AG09319 (cell line): Measurements from ENCODE around the gene DNAAF3.

Experiments
- DNase-seq: peaks from one replicate; pipeline ENCODE4 v3.0.0-alpha.2; 2010; ENCODE audit warnings: low read depth; ENCODE audit errors: extremely low read depth
- TF ChIP-seq, protein P1 (sequence below): IDR thresholded peaks from 2 replicates; pipeline ENCODE4 v1.5.1; 2011; ENCODE audit warnings: low read depth, mild to moderate bottlenecking, inconsistent platforms, low read length, moderate library complexity

Gene DNAAF3

DNA sequence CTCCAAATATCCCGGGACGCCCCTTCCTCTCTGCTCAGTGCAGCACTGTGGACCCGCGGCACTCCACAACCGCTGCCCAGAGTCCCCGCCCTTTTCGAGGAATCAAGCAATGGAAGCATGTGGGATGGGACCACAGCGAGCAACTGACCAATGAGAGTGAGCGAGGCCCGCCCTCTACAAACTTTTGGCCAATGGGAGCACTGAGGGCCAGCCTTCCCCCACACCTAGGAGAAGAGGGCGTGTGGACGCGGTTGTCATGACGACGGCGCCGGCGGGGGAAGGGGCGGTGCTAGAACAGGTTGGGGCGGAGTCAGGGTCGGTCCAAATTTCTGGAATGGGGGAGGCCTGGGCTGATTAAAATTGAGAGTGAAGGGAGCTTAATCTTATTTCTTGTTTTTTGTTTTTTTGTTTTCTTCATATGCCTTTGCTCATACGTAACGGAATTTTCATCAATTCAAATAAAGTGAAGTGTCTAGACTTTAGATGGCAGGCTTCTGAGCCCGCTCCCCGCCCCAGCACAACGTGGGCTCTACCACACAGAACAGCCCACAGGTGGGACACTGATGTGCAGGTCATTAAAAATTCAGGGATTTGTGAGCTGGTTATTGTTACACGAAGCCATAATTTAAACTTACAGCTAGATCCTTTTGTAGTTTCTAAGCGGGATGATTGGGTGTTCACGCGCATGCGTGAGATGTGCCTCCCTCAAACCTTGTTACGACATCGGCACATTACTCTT, at the start of gene DNAAF3:
Gene DNAAF3 (minus strand): TSS at position 84 of the 739 bp plus-strand sequence. CDS start 200 bp downstream, outside the sequence.
- TF ChIP-seq, protein P1, sequence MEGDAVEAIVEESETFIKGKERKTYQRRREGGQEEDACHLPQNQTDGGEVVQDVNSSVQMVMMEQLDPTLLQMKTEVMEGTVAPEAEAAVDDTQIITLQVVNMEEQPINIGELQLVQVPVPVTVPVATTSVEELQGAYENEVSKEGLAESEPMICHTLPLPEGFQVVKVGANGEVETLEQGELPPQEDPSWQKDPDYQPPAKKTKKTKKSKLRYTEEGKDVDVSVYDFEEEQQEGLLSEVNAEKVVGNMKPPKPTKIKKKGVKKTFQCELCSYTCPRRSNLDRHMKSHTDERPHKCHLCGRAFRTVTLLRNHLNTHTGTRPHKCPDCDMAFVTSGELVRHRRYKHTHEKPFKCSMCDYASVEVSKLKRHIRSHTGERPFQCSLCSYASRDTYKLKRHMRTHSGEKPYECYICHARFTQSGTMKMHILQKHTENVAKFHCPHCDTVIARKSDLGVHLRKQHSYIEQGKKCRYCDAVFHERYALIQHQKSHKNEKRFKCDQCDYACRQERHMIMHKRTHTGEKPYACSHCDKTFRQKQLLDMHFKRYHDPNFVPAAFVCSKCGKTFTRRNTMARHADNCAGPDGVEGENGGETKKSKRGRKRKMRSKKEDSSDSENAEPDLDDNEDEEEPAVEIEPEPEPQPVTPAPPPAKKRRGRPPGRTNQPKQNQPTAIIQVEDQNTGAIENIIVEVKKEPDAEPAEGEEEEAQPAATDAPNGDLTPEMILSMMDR, result no peak
- DNase-seq, result peak; percentile 91

DNA sequence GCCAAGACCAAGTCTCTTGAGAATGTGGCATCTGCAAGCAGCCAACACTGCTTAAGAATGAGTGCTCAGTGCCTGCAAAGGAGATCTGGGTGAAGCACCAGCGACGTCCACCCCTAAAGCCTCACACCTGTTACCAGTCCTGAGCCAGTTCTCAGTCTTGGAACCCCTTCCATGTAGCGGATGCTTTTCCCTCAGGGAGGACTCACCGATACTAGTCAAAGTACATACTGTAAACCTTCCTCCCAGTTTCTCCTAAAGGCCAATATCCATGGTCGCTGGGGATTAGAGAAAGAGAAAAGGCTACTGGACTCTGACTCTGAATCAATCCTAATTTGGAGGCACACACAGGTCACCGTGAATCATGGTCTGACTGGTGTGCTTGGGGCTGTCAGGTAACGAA, 47.1 kb upstream of the DNAAF3 start:
- no peak for DNase-seq
- TF ChIP-seq, protein P1, result no peak

DNA sequence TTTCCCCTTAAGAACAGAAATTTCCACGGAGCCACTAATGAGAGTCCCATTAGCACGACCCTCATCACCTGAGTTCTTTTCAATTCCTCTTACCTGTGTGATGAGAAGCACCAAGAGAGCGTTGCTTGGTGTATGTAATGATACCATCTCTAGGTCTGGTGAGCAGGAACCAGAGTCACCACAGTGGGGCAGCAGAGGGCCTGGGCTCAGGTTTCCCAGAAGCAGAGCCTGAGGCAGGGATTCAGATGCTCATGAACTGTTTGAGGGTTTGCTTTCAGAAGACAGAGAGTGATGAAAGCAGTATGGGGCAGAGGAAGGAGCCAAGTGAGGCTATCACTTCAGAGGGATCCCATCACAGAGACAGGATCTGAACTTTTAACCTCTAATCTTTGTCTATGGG, 46.0 kb upstream of the DNAAF3 start:
- TF ChIP-seq, protein P1, result no peak
- no peak for DNase-seq

DNA sequence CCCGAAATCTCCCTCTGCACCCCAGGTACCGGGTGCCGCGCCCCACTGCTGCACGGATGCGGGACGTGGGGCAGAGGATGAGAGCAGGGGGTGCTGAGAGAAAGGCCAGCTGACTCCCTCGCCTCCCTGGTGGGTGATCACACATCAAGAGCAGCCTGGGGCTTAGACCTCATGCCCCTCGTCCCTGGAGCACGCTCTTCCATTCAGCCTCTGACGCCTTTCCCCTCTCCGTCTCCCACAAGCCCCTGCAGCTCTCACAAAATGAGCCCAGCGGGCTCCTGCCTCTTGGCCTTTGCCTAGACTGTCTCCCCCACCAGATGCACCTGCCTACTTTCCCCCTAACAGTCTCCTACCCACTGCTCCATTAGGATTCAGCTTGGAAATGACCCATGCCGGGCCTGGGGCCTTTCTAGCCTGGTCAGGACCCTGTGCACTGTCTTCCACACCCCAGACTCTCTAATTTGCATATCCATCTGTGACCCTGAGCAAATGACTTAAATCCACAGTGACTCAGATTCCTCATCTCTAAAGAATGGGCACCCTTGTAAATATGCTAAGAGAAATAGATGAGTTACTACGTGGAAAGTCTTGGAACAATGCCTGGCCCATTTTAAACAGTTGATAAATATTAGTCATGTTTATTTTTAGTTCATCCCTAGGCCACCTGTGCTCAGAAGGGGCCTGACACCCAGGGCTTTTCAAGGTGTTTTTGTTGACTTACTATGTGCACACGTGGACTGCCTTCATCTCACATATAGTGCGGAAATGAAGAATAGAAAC, 43.5 kb upstream of the DNAAF3 start:
- DNase-seq, result peak; percentile 69

DNA sequence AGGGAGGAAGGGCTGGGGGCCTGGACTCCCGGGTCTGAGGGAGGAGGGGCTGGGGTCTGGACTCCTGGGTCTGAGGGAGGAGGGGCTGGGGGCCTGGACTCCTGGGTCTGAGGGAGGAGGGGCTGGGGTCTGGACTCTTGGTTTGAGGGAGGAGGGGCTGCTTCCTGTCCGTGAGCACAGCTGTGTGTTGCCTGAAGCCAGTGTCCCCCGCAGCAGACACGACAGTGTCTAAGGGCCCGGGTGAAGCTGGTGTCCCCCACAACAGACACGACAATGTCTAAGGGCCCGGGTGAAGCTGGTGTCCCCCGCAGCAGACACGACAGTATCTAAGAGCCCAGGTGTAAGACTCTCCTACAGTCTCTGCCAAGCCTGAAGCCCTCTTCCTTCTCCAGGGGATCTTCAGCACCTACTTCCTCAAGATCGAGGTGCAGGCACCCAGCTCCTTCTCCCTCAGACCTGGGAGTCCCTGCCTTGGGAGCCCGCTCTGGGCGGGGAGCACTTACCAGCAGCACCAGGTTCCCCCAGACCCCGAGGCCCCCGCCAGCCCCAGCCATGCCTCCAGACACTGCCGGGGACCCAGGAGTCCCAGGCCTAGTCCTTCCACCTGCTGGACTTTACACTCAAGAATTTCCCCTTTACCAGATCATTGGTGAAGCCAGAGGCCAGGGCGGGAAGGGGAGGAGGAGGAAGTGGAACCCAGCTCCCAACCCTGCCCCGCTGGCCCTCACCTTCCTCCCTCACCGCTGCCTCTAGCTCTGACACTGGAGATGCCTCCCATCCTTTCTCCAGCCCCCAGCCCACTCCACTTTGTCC, 42.7 kb upstream of the DNAAF3 start, which contains the start of gene PTPRH:
Gene PTPRH (minus strand): TSS at position 622 of the 813 bp plus-strand sequence. CDS start 68 bp downstream, at position 554.
- no peak for DNase-seq

More for the DNA sequence above, 43.5 kb upstream of the DNAAF3 start:
- TF ChIP-seq, protein P1, result no peak

DNA sequence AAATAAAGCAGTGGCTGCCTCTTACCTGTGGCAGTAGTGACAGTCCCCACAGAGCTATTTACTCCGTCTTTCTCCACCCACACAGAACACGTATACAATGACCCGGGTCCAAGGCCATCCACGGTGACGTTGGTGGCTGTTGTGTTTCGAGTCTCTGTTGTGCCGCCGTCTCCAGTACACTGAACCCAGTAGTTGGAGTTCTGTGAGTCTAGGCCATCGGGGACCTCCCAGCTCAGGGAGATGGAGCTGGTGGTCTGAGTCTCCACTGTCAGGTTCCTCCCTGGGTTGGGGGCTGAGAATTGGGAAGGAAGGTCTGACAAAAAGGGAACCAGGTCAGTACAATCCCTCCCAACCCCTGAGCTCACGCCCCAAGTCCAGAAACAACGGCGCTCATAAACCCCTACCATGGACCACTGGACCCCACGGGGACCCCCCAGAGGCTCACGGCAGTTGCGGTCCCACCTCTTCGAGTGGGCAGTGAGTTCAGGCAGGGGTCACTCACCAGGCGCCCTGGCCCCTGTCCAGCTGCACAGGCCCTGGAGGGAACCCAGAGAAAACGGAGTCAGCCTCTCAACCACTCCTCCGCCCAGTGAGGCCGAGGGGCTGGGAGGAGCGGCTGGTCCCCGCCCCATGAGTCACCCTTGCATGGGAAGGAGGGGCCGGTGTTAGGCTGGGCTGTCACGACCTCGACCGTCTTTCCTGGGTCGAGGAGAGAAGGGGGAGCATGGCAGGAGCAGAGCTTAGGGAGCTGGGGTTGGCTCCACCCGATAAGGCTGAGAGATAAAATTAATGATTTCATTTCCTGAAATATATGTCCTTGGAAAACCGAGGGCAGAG, 40.5 kb upstream of the DNAAF3 start:
- TF ChIP-seq, protein P1, result no peak
- peak; percentile 62 for DNase-seq

More for the DNA sequence above, 42.7 kb upstream of the DNAAF3 start, which contains the start of gene PTPRH:
- TF ChIP-seq, protein P1, result no peak
